ENCODE results near the gene SPRYD4. TPM values are rescaled to one million over a fixed set of nuclear protein-coding genes. Genes with fewer than 3 reads are reported as not detected.

Gene SPRYD4
- total and polyA plus RNA-seq, 2 of the 4 experiments (the other 2 are of a cell fraction) = 1.7 to 1.8 TPM

- ATAC-seq (ENCODE audit: low read depth) = no peak
- no peaks in the 10 kb centered on the region; a peak in 1 of 4 replicates for H3K79me1 ChIP-seq (ENCODE audit: low read depth in 1 of 2, low read length in 2 of 2)
- H3K27me3 ChIP-seq (ENCODE audit: control insufficient read depth, insufficient read depth, low read length) = no peaks in the 10 kb centered on the region
- H2AK9ac ChIP-seq (replicated peaks; ENCODE audit: low read depth, low read length, poor library complexity) = no peak overlapping the region
- no peak overlapping the region for H3K27ac ChIP-seq (ENCODE audit: insufficient read depth, low read length)
- H3K23ac ChIP-seq (ENCODE audit: low read depth, low read length) = no peak overlapping the region
- no peak overlapping the region for H4K8ac ChIP-seq (ENCODE audit: low read depth in 2 of 2, low read length in 2 of 2)
- no peak overlapping the region for H2BK120ac ChIP-seq (ENCODE audit: low read depth, low read length)
- H3K36me3 ChIP-seq (ENCODE audit: control insufficient read depth, insufficient read depth, low read length) = no peaks in the 10 kb centered on the region
- no peak overlapping the region for H2BK5ac ChIP-seq (ENCODE audit: low read depth, low read length, poor library complexity, severe bottlenecking)
- H3K9ac ChIP-seq (ENCODE audit: low read depth, low read length) = no peak overlapping the region
- in situ Hi-C loops (cut with MboI; ENCODE audit: low sequenced_read_pairs) = loop anchor here (10.0 kb wide), 1 partner anchor 108 kb away; no protein-coding TSS in a partner anchor
- H3K9me1 ChIP-seq (ENCODE audit: insufficient read depth, low read length) = no peaks in the 10 kb centered on the region
- H3K4me1 ChIP-seq (ENCODE audit: control insufficient read depth, insufficient read depth, low read length) = 0 out of 2 replicates have a peak, but pooled peaks cover 2% of the 10 kb centered on the region
- no peak overlapping the region for H3K4me2 ChIP-seq (ENCODE audit: low read depth, low read length)
- POLR2A ChIA-PET (ENCODE audit: unreplicated experiment) = no interaction called here
- no peak overlapping the region for H2AK5ac ChIP-seq (ENCODE audit: low read depth, low read length)
- no peak for DNase-seq
- no peaks in the 10 kb centered on the region for H4K20me1 ChIP-seq (ENCODE audit: insufficient read depth, low read length)
- H2BK15ac ChIP-seq (ENCODE audit: low read depth, low read length) = no peak overlapping the region
- TF ChIP-seq CTCF (conservative IDR thresholded peaks at IDR 0.05; ENCODE audit: low read depth, low read length) (no peak), FOS (IDR thresholded peaks at IDR 0.05; ENCODE audit: low read depth, low read length) (no peak), CHD1 (IDR thresholded peaks at IDR 0.05; ENCODE audit: low read depth, low read length) (no peak), NFE2L2 (IDR thresholded peaks at IDR 0.05; ENCODE audit: low read depth, low read length) (no peak), MXI1 (IDR thresholded peaks at IDR 0.05; ENCODE audit: borderline replicate concordance, low read depth, low read length) (no peak), POLR2A (IDR thresholded peaks at IDR 0.05; ENCODE audit: low read depth, low read length) (no peak), SMC3 (IDR thresholded peaks at IDR 0.05; ENCODE audit: low read depth, low read length) (no peak)
- no peaks in the 10 kb centered on the region for H3K9me3 ChIP-seq (ENCODE audit: control insufficient read depth, insufficient read depth, low read length)
- no peak overlapping the region for H2BK20ac ChIP-seq (ENCODE audit: low read depth, low read length)
- CTCF ChIA-PET = no interaction called here
- H4K5ac ChIP-seq (ENCODE audit: low read depth, low read length) = no peak overlapping the region
- no peak overlapping the region for H3K56ac ChIP-seq (ENCODE audit: extremely low read depth, insufficient read depth, low read length)
- intact Hi-C loops (cut with micrococcal nuclease) = loop anchor here (5.0 kb wide), 2 partner anchors 85 to 145 kb away; partner anchors contain the start of gene CNPY2
- H3K4me3 ChIP-seq (ENCODE audit: insufficient read depth, low read depth, low read length) = no peak overlapping the region
- H2AFZ ChIP-seq (replicated peaks; ENCODE audit: low read length, poor library complexity) = peak overlapping the region; percentile 1
- dilution Hi-C loops (cut with HindIII; ENCODE audit: low sequenced_read_pairs, unreplicated experiment) = no loop called here
- H3K14ac ChIP-seq (replicated peaks; ENCODE audit: low read depth, low read length) = no peak overlapping the region
- no peak overlapping the region for H4K91ac ChIP-seq (ENCODE audit: insufficient read depth, low read depth, low read length)
- no peak overlapping the region for H3K18ac ChIP-seq (ENCODE audit: low read depth, low read length)
- no peak overlapping the region for H3K4ac ChIP-seq (ENCODE audit: low read depth, low read length)
- BruUV-seq (replicated peaks) = no TSS peak
Observed at GRCh38 chr12:56462565-56462964, 5.8 kb upstream of the SPRYD4 start.
